Hepatocyte (in vitro differentiated cells): ENCODE results near the gene CHFR. TPM values are rescaled to one million over a fixed set of nuclear protein-coding genes. Genes with fewer than 3 reads are reported as not detected.
"Not testable (repeated sequence)": the region's sequence is repeated elsewhere in the genome, so short reads cannot be mapped to it uniquely, and the experiment has no call there.

Experiments used
- DNase-seq: peaks from one replicate; pipeline ENCODE4 v3.0.0-alpha.2; 2016; ENCODE audit warnings: low spot score
- H2AFZ ChIP-seq: fragments of 200-600 bp; sonication (generic); 2 replicates; pipeline ENCODE4 v1.6.0; 2016; ENCODE audit warnings: antibody characterized with exemption, mild to moderate bottlenecking
- H3K27ac ChIP-seq: fragments of 200-600 bp; sonication (generic); 2 replicates; pipeline ENCODE4 v1.5.1; 2016; ENCODE audit warnings: mild to moderate bottlenecking
- H3K27me3 ChIP-seq: fragments of 200-600 bp; sonication (generic); 2 replicates; pipeline ENCODE4 v1.6.1; 2016
- H3K36me3 ChIP-seq: fragments of 200-600 bp; sonication (generic); replicated peaks from 2 replicates; pipeline ENCODE4 v1.5.1; 2016; ENCODE audit warnings: low read depth; ENCODE audit not compliant: insufficient read depth
- H3K4me1 ChIP-seq: fragments of 200-600 bp; sonication (generic); 2 replicates; pipeline ENCODE4 v1.5.1; 2016; ENCODE audit warnings: mild to moderate bottlenecking, moderate library complexity; ENCODE audit not compliant: insufficient read depth
- H3K4me2 ChIP-seq: fragments of 200-600 bp; sonication (generic); 2 replicates; pipeline ENCODE4 v1.6.0; 2016
- H3K4me3 ChIP-seq: fragments of 200-600 bp; sonication (generic); 2 replicates; pipeline ENCODE4 v1.5.1; 2016; ENCODE audit warnings: mild to moderate bottlenecking
- H3K79me2 ChIP-seq: fragments of 200-600 bp; sonication (generic); 2 replicates; pipeline ENCODE4 v1.6.0; 2017; ENCODE audit warnings: mild to moderate bottlenecking
- H3K9me2 ChIP-seq: fragments of 200-600 bp; sonication (generic); replicated peaks from 2 replicates; pipeline ENCODE4 v1.6.0; 2017; ENCODE audit warnings: mild to moderate bottlenecking; ENCODE audit not compliant: insufficient read depth
- H3K9me3 ChIP-seq: fragments of 200-600 bp; sonication (generic); 2 replicates; pipeline ENCODE4 v1.5.1; 2016; ENCODE audit warnings: low read depth, mild to moderate bottlenecking
- H4K20me1 ChIP-seq: fragments of 200-600 bp; sonication (generic); 2 replicates; pipeline ENCODE4 v1.6.0; 2016; ENCODE audit warnings: mild to moderate bottlenecking; ENCODE audit not compliant: insufficient read depth, poor library complexity, severe bottlenecking
- CTCF ChIP-seq: fragments of 200-600 bp; sonication (generic); IDR thresholded peaks from 2 replicates; pipeline ENCODE4 v1.5.1; 2016; ENCODE audit warnings: antibody characterized with exemption, mild to moderate bottlenecking; ENCODE audit not compliant: poor library complexity
- EZH2 ChIP-seq: fragments of 200-600 bp; sonication (generic); IDR thresholded peaks from 2 replicates; pipeline ENCODE4 v1.6.1; 2016; ENCODE audit warnings: antibody characterized with exemption, mild to moderate bottlenecking, borderline replicate concordance
- EZH2phosphoT487 ChIP-seq: fragments of 200-600 bp; sonication (generic); IDR thresholded peaks from one replicate; pipeline ENCODE4 v1.6.1; 2018; ENCODE audit warnings: antibody characterized with exemption, mild to moderate bottlenecking, low read depth, moderate library complexity; ENCODE audit not compliant: unreplicated experiment, severe bottlenecking
- WGBS: methylation state at CpG from one replicate; pipeline ENCODE4 v1.1.6; 2016; ENCODE audit warnings: low lambda C conversion rate; ENCODE audit errors: missing lambda C conversion rate; 5-methylcytosine and 5-hydroxymethylcytosine counted together
- polyA plus RNA-seq: library from polyadenylated mRNA; unstranded; fragments of >200 nt; fragmentation: Nextera tagmentation; extraction: Ambion mirVana; gene quantifications from 2 replicates; pipeline ENCODE4 v1.2.1, GENCODE V29; 2016
- total RNA-seq: library from RNA; depleted of rRNA; stranded (reverse); fragments of >200 nt; gene quantifications from 2 replicates; pipeline ENCODE4 v1.2.3, GENCODE V29; 2014

The CHFR gene
- total and polyA plus RNA-seq, 2 experiments from 2014 or later = 33.4 to 36.8 TPM

GRCh38 chr12:132795847-132796246 lies 91.6 kb downstream of the CHFR start:
- no peaks in the 10 kb centered on the region for H3K27me3 ChIP-seq
- H4K20me1 ChIP-seq = peaks cover 4% of the 10 kb centered on the region
- no peaks in the 10 kb centered on the region for H3K36me3 ChIP-seq
- H3K4me1 ChIP-seq = no peaks in the 10 kb centered on the region
- TF ChIP-seq CTCF (no peak), EZH2 (no peak), EZH2phosphoT487 (no peak)
- H3K9me2 ChIP-seq = no peaks in the 10 kb centered on the region
- no peak for DNase-seq
- no peaks in the 10 kb centered on the region for H3K9me3 ChIP-seq
- H3K27ac ChIP-seq = no peak overlapping the region
- no peak overlapping the region for H2AFZ ChIP-seq
- 97% methylated on average over 14 of the region's 14 CpGs for WGBS
- no peak overlapping the region for H3K4me3 ChIP-seq
- H3K79me2 ChIP-seq = peaks cover 9% of the 10 kb centered on the region
- no peak overlapping the region for H3K4me2 ChIP-seq

DNA sequence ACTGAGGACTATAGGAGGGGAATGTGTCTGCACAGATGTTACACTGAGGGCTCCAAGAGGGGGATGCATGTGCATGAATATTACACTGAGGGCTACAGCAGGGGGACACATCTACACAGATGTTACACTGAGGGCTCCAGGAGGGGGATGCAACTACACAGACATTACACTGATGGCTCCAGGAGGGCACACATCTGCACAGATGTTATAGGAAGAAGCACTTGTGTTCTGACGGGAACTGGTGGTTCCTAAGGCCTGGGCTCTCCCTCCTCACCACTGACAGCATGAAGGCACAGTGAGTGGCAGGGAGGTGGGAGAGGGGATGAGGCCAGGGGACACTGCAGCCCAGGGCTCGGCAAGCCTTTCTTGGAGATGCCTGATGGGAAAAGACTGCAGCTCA lies 95.5 kb downstream of the CHFR start:
- H3K4me1 ChIP-seq, DNase-seq, H3K79me2 ChIP-seq, H4K20me1 ChIP-seq, H3K9me2 ChIP-seq, H3K27ac ChIP-seq, H3K9me3 ChIP-seq, H3K4me3 ChIP-seq, H3K36me3 ChIP-seq, H3K27me3 ChIP-seq, H2AFZ ChIP-seq, H3K4me2 ChIP-seq: not testable (repeated sequence)
- 97% methylated on average over 2 of the region's 2 CpGs for WGBS

DNA sequence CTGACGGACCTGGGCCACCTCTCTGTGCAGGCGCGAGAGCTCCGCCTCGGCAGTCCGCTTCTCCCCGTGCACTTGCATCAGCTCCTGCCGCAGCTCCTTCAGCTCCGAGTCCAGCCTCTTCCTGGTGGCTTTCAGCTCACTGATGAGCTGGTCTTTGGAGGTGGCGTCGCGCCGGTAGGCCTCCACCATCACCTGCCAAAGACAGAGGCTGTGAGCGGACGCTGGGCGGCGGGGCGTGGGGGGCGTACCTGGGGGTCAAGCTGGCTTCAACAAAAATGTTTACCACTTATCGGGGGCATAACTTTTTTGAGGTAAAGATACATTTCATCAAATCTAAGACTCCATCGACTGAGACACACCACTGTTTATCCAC lies 98.3 kb downstream of the CHFR start:
- Histone ChIP-seq H3K9me3 (no peaks in the 10 kb centered on the region), H3K4me1 (no peaks in the 10 kb centered on the region), H2AFZ (no peak overlapping the region), H3K27me3 (no peaks in the 10 kb centered on the region), H4K20me1 (peaks cover 4% of the 10 kb centered on the region), H3K27ac (no peak overlapping the region), H3K79me2 (peaks cover 4% of the 10 kb centered on the region), H3K36me3 (no peaks in the 10 kb centered on the region), H3K4me2 (no peak overlapping the region), H3K4me3 (no peak overlapping the region), H3K9me2 (no peaks in the 10 kb centered on the region)
- 96% methylated on average over 21 of the region's 21 CpGs for WGBS
- no peak for TF ChIP-seq EZH2
- no peak for TF ChIP-seq EZH2phosphoT487
- TF ChIP-seq CTCF = no peak
- no peak for DNase-seq

DNA sequence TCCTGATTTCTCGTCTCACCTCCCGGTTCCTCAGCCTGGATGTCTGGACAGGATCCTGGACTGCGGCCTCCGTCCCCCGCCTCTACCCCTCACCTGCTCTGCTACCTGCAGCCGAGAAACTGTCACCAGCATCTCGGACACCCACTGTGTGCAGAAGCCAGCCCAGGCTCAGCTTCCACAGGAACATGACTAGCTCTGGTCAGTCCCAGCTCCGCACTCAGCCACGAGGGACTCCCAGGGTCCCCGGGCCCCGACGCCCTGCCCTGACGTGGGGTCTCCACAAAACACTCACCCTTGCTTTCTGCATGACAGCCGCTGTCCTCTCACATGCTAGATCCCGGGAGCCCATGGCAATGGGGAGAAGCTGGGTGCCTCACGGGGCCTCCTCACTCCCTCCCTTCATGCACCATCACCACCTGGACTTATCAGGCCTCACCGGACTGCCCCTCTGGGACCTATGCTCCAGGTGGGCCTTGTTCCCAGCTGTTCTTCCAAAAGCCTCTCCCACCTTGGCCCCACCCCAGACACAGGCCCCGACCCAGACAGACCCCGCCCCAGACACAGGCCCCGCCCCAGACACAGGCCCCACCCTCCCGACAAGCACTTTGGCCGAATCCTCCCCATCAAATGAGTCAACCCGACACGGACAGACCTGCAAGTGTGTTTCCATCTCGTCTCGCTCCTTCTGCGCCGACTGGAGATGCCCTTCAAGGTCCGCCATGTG lies 98.9 kb downstream of the CHFR start:
- Histone ChIP-seq H3K9me3 (no peaks in the 10 kb centered on the region), H3K79me2 (no peaks in the 10 kb centered on the region), H3K36me3 (no peaks in the 10 kb centered on the region), H3K9me2 (no peaks in the 10 kb centered on the region), H2AFZ (no peak overlapping the region), H3K4me2 (no peak overlapping the region), H3K4me1 (no peaks in the 10 kb centered on the region), H3K4me3 (no peak overlapping the region), H3K27me3 (no peaks in the 10 kb centered on the region), H4K20me1 (peaks cover 4% of the 10 kb centered on the region), H3K27ac (no peak overlapping the region)
- TF ChIP-seq EZH2 (no peak), CTCF (no peak), EZH2phosphoT487 (no peak)
- WGBS = 96% methylated on average over 28 of the region's 29 CpGs
- DNase-seq = no peak
